Esophagus (tissue), 2 donors: Measurements from ENCODE around the gene NEURL1B. TPM values are rescaled to one million over a fixed set of nuclear protein-coding genes. Genes with fewer than 3 reads are reported as not detected.
A peak's percentile ranks its signal among the peaks of the same experiment; 100 is the strongest.

Experiments used
- H3K27ac ChIP-seq, 2 donors: one replicate each; pipeline ENCODE4 v1.5.1; 2013; ENCODE audit warnings: low read depth in 2 of 2, mild to moderate bottlenecking in 2 of 2, inconsistent platforms in 1 of 2, low read length in 1 of 2, moderate library complexity in 1 of 2
- H3K27me3 ChIP-seq, 2 donors: one replicate each; pipeline ENCODE4 v1.6.1; 2013; ENCODE audit warnings: low read length in 2 of 2, control low read depth in 1 of 2, mild to moderate bottlenecking in 1 of 2; ENCODE audit not compliant: insufficient read depth in 2 of 2, control insufficient read depth in 1 of 2
- H3K36me3 ChIP-seq, 2 donors: one replicate each; pipeline ENCODE4 v1.6.1; 2013; ENCODE audit warnings: low read length in 1 of 2; ENCODE audit not compliant: control insufficient read depth in 2 of 2, insufficient read depth in 2 of 2
- H3K4me1 ChIP-seq, 2 donors: one replicate each; pipeline ENCODE4 v1.6.1; 2013; ENCODE audit warnings: low read length in 1 of 2; ENCODE audit not compliant: control insufficient read depth in 2 of 2, insufficient read depth in 2 of 2
- H3K4me3 ChIP-seq, 2 donors: one replicate each; pipeline ENCODE4 v1.5.1; 2013; ENCODE audit warnings: low read length in 2 of 2, mild to moderate bottlenecking in 2 of 2, low read depth in 1 of 2, moderate library complexity in 1 of 2
- H3K9me3 ChIP-seq, 2 donors: one replicate each; pipeline ENCODE4 v1.6.1; 2013; ENCODE audit warnings: mild to moderate bottlenecking in 2 of 2, low read depth in 1 of 2, low read length in 1 of 2, moderate library complexity in 1 of 2; ENCODE audit not compliant: control insufficient read depth in 2 of 2, insufficient read depth in 1 of 2
- WGBS, 2 donors: extraction: QIAGEN DNeasy Blood & Tissue Kit; methylation state at CpG; one replicate each; pipeline ENCODE4 v1.1.7; 2013; 5-methylcytosine and 5-hydroxymethylcytosine counted together
- polyA plus RNA-seq, 2 donors: library from polyadenylated mRNA; stranded (reverse); fragments of 200-250 nt; gene quantifications; one replicate each; pipeline ENCODE4 v1.2.3, GENCODE V29; 2013
- donor health status: healthy with polysubstance abuse.
- donor health status: Bipolar disorder and iron deficiency.

The NEURL1B gene
- polyA plus RNA-seq, 2 donors = 6.9 to 8.6 TPM

- Histone ChIP-seq H3K36me3 (peaks cover 0 to 6% of the 10 kb centered on the region in 2 donors), H3K4me3 (no peak overlapping the region), H3K27me3 (no peaks in the 10 kb centered on the region), H3K9me3 (no peaks in the 10 kb centered on the region), H3K4me1 (peaks cover 0 to 3% of the 10 kb centered on the region in 2 donors), H3K27ac (peak overlapping the region; percentile 62 to 88)
- WGBS, 2 donors = 34 to 46% methylated on average over 11 of the region's 11 CpGs
Measured at GRCh38 chr5:172688349-172689217, 47.5 kb downstream of the NEURL1B start.

- Histone ChIP-seq H3K9me3 (no peaks in the 10 kb centered on the region), H3K4me3 (no peak overlapping the region), H3K27ac (peak overlapping the region in 1 of 2 donors; percentile 88), H3K36me3 (peaks cover 0 to 6% of the 10 kb centered on the region in 2 donors), H3K4me1 (peaks cover 0 to 3% of the 10 kb centered on the region in 2 donors), H3K27me3 (no peaks in the 10 kb centered on the region)
- 59 to 73% methylated on average over 7 of the region's 7 CpGs for WGBS, 2 donors
Measured at GRCh38 chr5:172689218-172689572, 48.1 kb downstream of the NEURL1B start.

GRCh38 chr5:172689801-172690200 is 48.7 kb downstream of the NEURL1B start:
- Histone ChIP-seq H3K4me3 (no peak overlapping the region), H3K9me3 (no peaks in the 10 kb centered on the region), H3K27me3 (no peaks in the 10 kb centered on the region), H3K36me3 (peaks cover 0 to 6% of the 10 kb centered on the region in 2 donors), H3K4me1 (peaks cover 0 to 3% of the 10 kb centered on the region in 2 donors), H3K27ac (peak overlapping the region in 1 of 2 donors; percentile 48)
- WGBS, 2 donors = 81 to 86% methylated on average over 10 of the region's 10 CpGs

DNA sequence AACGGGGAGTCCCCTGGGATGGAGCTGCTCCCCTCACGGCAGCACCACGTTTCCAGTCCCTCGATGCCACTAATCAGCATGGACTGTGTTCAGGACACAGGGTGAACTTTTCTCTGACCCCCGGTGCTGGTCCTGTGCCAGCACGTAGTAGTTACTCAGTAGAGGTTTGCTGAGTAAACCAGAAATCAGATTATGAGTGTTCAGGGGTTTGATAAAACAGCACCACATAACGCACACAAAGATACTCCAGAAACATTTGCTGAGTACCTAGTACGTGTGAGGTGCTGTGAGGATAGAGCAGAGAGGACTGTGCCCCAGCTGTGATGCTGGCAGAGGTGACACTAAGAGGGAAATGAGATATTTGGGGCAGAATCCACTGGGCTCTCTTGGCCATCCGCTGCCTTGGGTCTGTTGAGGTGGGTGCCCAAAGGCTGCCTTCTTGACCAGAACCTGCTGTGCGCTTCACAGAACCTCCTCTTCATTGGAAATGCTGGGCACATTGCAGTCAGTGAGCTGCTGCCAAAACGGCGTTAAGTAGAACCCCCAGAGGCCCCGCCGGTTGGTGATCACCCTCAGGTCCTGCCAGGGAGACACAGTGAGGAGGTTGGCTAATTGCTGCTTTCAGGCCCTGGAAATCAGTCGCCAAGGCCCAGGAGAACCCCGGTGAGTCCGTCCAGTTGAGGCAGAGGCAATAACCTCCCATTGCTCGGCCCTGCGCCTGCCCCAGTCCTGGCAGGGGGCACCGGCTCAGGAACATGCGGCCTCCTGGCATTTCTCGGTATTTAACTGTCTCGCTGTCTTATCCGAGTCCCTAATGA is 49.4 kb downstream of the NEURL1B start:
- Histone ChIP-seq H3K36me3 (peaks cover 0 to 6% of the 10 kb centered on the region in 2 donors), H3K4me3 (no peak overlapping the region), H3K27ac (no peak overlapping the region), H3K4me1 (peaks cover 0 to 3% of the 10 kb centered on the region in 2 donors), H3K27me3 (no peaks in the 10 kb centered on the region), H3K9me3 (no peaks in the 10 kb centered on the region)
- 85 to 87% methylated on average over 24 of the region's 24 CpGs for WGBS, 2 donors

- Histone ChIP-seq H3K27me3 (no peaks in the 10 kb centered on the region), H3K4me1 (peaks cover 0 to 4% of the 10 kb centered on the region in 2 donors), H3K9me3 (no peaks in the 10 kb centered on the region), H3K4me3 (no peak overlapping the region), H3K27ac (no peak overlapping the region), H3K36me3 (peaks cover 0 to 1% of the 10 kb centered on the region in 2 donors)
- 90 to 93% methylated on average over 7 of the region's 7 CpGs for WGBS, 2 donors
Measured at GRCh38 chr5:172691886-172692285, 50.8 kb downstream of the NEURL1B start.

GRCh38 chr5:172692451-172692850 is 51.4 kb downstream of the NEURL1B start:
- Histone ChIP-seq H3K36me3 (no peaks in the 10 kb centered on the region), H3K4me3 (no peak overlapping the region), H3K27me3 (no peaks in the 10 kb centered on the region), H3K4me1 (peaks cover 0 to 4% of the 10 kb centered on the region in 2 donors), H3K9me3 (no peaks in the 10 kb centered on the region), H3K27ac (no peak overlapping the region)
- 81 to 85% methylated on average over 6 of the region's 6 CpGs for whole genome bisulfite sequencing, 2 donors

- WGBS, 2 donors = 31 to 56% methylated on average over 2 of the region's 2 CpGs
- Histone ChIP-seq H3K27ac (peak overlapping the region; percentile 34 to 45), H3K9me3 (no peaks in the 10 kb centered on the region), H3K36me3 (no peaks in the 10 kb centered on the region), H3K27me3 (no peaks in the 10 kb centered on the region), H3K4me1 (peaks cover 0 to 7% of the 10 kb centered on the region in 2 donors), H3K4me3 (no peak overlapping the region)
Measured at GRCh38 chr5:172692981-172693380, 51.9 kb downstream of the NEURL1B start.

- Histone ChIP-seq H3K27ac (peak overlapping the region in 1 of 2 donors; percentile 19), H3K36me3 (no peaks in the 10 kb centered on the region), H3K4me1 (peaks cover 0 to 7% of the 10 kb centered on the region in 2 donors), H3K4me3 (no peak overlapping the region), H3K27me3 (no peaks in the 10 kb centered on the region), H3K9me3 (no peaks in the 10 kb centered on the region)
- WGBS, 2 donors = 62 to 67% methylated on average over 4 of the region's 4 CpGs
Measured at GRCh38 chr5:172694061-172694460, 53.0 kb downstream of the NEURL1B start.

DNA sequence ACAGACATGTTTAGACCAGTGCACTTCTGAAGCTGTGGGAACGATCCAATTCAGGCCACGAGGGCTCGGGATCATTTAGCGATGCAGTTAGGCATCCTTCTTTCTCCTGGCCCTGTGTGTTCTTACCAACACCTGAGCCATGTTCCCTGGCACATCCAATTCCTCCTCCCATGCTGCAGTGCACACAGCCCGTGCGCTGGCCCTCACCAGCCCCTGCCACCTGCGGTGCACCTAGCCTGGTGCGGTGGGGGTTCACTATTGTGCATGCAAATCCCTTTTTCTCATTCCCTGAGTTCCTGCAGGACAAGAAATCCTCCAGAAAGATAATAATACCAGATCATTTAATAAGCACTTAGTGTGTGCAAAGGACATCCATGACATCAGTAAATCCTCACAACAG is 53.5 kb downstream of the NEURL1B start:
- Histone ChIP-seq H3K4me1 (peaks cover 0 to 7% of the 10 kb centered on the region in 2 donors), H3K36me3 (no peaks in the 10 kb centered on the region), H3K9me3 (no peaks in the 10 kb centered on the region), H3K27me3 (no peaks in the 10 kb centered on the region), H3K4me3 (no peak overlapping the region), H3K27ac (peak overlapping the region in 1 of 2 donors; percentile 19)
- 87 to 90% methylated on average over 8 of the region's 8 CpGs for WGBS, 2 donors
